ENCODE measurements around the gene PRSS21.

GRCh38 chr16:2828876-2829430, 11.9 kb downstream of the PRSS21 start:
- no peak for TF ChIP-seq POLR2A (IDR thresholded peaks at IDR 0.05)
- TF ChIP-seq CTCF (IDR thresholded peaks at IDR 0.05) = no peak
